Measurements from ENCODE around the gene CDHR2. TPM values are rescaled to one million over a fixed set of nuclear protein-coding genes. Genes with fewer than 3 reads are reported as not detected.

CDHR2 gene
- total and polyA plus RNA-seq, 2 of the 13 experiments (the other 11 are each of a cell fraction or from before 2014, with no cell fraction given) = 17.9 to 20.9 TPM

DNA sequence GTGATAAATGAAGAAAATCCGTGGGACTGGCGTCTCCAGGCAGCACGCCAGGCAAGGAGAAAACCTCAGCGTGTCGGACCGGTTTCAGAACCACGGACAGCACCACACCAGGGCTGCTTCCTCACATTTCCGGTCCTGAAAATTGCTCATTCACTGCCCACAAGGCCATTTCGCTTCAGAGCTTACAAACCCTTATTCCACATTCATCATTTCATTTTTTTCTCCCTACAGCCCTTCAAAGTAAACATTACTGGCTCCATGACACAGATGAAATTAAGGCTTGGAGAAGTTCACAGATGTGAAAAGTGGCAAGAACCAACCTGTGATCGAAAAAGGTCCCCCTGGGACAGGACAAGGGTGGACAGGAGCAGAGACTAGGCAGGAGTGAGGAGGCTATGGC lies 62.3 kb downstream of the CDHR2 start (continued):
- TF ChIP-seq GABPB1 (CRISPR knock-in tag; IDR thresholded peaks at IDR 0.05) (peak; percentile 77), HIC2 (CRISPR knock-in tag; IDR thresholded peaks at IDR 0.05; ENCODE audit: low read depth) (no peak), ZNF124 (CRISPR knock-in tag; IDR thresholded peaks at IDR 0.05) (no peak), MLX (CRISPR knock-in tag; IDR thresholded peaks at IDR 0.05) (0 out of 2 replicates have a peak, but pooled peaks have one; percentile 32), RORA (CRISPR knock-in tag; IDR thresholded peaks at IDR 0.05) (no peak), ZNF331 (CRISPR knock-in tag; IDR thresholded peaks at IDR 0.05) (peak; percentile 84), ZNF746 (CRISPR knock-in tag; IDR thresholded peaks at IDR 0.05) (no peak), POGZ (CRISPR knock-in tag; IDR thresholded peaks at IDR 0.05) (no peak), ZBTB3 (CRISPR knock-in tag; IDR thresholded peaks at IDR 0.05; ENCODE audit: borderline replicate concordance, low read depth) (no peak; the same call in 1 of the 2 replicates), ZBTB7A (CRISPR knock-in tag; IDR thresholded peaks at IDR 0.05) (no peak), SP5 (CRISPR knock-in tag; IDR thresholded peaks at IDR 0.05; ENCODE audit: borderline replicate concordance, low read depth) (no peak), FOXJ3 (CRISPR knock-in tag; IDR thresholded peaks at IDR 0.05; ENCODE audit: borderline replicate concordance) (no peak), THAP11 (CRISPR knock-in tag; IDR thresholded peaks at IDR 0.05) (peak; percentile 59), MED13 (CRISPR knock-in tag; IDR thresholded peaks at IDR 0.05) (no peak), JARID2 (CRISPR knock-in tag; IDR thresholded peaks at IDR 0.05; ENCODE audit: insufficient replicate concordance) (no peak), TSC22D2 (CRISPR knock-in tag; IDR thresholded peaks at IDR 0.05; ENCODE audit: borderline replicate concordance) (peak; percentile 91), RCOR2 (CRISPR knock-in tag; IDR thresholded peaks at IDR 0.05) (no peak), IRF2 (CRISPR knock-in tag; IDR thresholded peaks at IDR 0.05) (peak; percentile 77; the same call in 1 of the 2 replicates), PITX1 (CRISPR knock-in tag; IDR thresholded peaks at IDR 0.05) (no peak), ZSCAN21 (CRISPR knock-in tag; IDR thresholded peaks at IDR 0.05; ENCODE audit: borderline replicate concordance) (peak; percentile 68; the same call in 1 of the 2 replicates), ZFP36L1 (CRISPR knock-in tag; IDR thresholded peaks at IDR 0.05) (0 out of 2 replicates have a peak, but pooled peaks have one; percentile 44), SMC3 (IDR thresholded peaks at IDR 0.05; ENCODE audit: low read length) (no peak), NKX3-1 (CRISPR knock-in tag; IDR thresholded peaks at IDR 0.05) (peak; percentile 83), ARNT2 (CRISPR knock-in tag; IDR thresholded peaks at IDR 0.05; ENCODE audit: low read depth) (0 out of 2 replicates have a peak, but pooled peaks have one; percentile 50), XRCC5 (optimal IDR thresholded peaks at IDR 0.05; ENCODE audit: low read length) (no peak)
- TF ChIP-seq, protein P1, sequence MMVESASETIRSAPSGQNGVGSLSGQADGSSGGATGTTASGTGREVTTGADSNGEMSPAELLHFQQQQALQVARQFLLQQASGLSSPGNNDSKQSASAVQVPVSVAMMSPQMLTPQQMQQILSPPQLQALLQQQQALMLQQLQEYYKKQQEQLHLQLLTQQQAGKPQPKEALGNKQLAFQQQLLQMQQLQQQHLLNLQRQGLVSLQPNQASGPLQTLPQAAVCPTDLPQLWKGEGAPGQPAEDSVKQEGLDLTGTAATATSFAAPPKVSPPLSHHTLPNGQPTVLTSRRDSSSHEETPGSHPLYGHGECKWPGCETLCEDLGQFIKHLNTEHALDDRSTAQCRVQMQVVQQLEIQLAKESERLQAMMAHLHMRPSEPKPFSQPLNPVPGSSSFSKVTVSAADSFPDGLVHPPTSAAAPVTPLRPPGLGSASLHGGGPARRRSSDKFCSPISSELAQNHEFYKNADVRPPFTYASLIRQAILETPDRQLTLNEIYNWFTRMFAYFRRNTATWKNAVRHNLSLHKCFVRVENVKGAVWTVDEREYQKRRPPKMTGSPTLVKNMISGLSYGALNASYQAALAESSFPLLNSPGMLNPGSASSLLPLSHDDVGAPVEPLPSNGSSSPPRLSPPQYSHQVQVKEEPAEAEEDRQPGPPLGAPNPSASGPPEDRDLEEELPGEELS (CRISPR knock-in tag; IDR thresholded peaks at IDR 0.05) = no peak
- TF ChIP-seq, protein P2, sequence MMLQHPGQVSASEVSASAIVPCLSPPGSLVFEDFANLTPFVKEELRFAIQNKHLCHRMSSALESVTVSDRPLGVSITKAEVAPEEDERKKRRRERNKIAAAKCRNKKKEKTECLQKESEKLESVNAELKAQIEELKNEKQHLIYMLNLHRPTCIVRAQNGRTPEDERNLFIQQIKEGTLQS (CRISPR knock-in tag; IDR thresholded peaks at IDR 0.05) = peak; percentile 40; the same call in 1 of the 2 replicates
- TF ChIP-seq, protein P3, sequence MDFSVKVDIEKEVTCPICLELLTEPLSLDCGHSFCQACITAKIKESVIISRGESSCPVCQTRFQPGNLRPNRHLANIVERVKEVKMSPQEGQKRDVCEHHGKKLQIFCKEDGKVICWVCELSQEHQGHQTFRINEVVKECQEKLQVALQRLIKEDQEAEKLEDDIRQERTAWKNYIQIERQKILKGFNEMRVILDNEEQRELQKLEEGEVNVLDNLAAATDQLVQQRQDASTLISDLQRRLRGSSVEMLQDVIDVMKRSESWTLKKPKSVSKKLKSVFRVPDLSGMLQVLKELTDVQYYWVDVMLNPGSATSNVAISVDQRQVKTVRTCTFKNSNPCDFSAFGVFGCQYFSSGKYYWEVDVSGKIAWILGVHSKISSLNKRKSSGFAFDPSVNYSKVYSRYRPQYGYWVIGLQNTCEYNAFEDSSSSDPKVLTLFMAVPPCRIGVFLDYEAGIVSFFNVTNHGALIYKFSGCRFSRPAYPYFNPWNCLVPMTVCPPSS (IDR thresholded peaks at IDR 0.05) = no peak

Data from HepG2 (cell line).